Stomach smooth muscle (tissue), 2 donors: ENCODE results near the gene MMP20.

Source experiments
- H3K27ac ChIP-seq: one replicate; pipeline ENCODE4 v1.7.0; 2013; ENCODE audit warnings: mild to moderate bottlenecking, low read length, inconsistent platforms
- H3K27me3 ChIP-seq, 2 donors: one replicate each; pipeline ENCODE4 v1.7.0; 2013; ENCODE audit warnings: low read length in 2 of 2; ENCODE audit not compliant: insufficient read depth in 2 of 2, control insufficient read depth in 1 of 2
- H3K36me3 ChIP-seq, 2 donors: one replicate each; pipeline ENCODE4 v1.7.0; 2013; ENCODE audit warnings: low read length in 2 of 2; ENCODE audit not compliant: control insufficient read depth in 2 of 2, insufficient read depth in 2 of 2
- H3K4me1 ChIP-seq: one replicate; pipeline ENCODE4 v1.7.0; 2013; ENCODE audit warnings: low read length; ENCODE audit not compliant: control insufficient read depth, insufficient read depth
- H3K4me3 ChIP-seq, 2 donors: one replicate each; pipeline ENCODE4 v1.7.0; 2013; ENCODE audit warnings: low read length in 2 of 2
- H3K9ac ChIP-seq, 2 donors: one replicate each; pipeline ENCODE4 v1.7.0; 2013; ENCODE audit warnings: low read length in 2 of 2, mild to moderate bottlenecking in 1 of 2
- H3K9me3 ChIP-seq, 2 donors: one replicate each; pipeline ENCODE4 v1.7.0; 2013; ENCODE audit warnings: low read length in 2 of 2; ENCODE audit not compliant: control insufficient read depth in 2 of 2
- donor health status: healthy.
- donor health status: Pancreatic carcinoma.

The MMP20 gene

DNA sequence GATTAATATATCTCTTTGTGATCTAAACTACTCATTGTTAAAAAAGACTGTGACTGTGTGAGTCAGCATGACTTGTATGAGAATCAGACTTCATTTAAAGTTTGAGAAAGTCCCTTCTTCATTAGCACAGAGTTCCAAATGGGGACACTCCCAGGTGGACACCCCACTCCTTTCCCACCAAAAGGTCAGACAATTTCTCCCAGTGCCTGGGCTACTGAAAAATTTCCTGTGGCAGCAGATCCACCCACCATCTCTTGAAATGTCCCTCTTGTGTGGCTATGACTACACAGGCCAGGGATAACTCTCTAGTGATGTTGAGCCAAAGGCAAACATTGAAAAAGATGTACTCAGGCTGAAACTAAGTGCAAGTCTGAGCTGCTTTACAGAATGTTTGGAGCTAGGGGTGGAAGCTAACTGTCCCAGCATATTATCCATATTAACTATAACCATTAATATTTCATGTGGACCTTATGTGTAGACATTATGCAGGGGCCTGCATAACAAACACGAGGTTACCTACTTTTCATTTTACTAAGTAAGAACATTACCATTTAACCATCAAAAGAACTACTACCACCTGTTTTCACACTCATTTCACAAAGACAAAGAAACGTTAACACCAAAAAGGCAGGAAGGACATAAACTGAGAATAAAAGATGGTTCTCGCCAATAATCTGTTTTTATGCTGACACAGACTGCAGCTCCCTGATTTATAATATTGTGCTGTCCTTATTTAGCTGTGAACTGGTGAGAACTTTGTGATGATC, 44.8 kb downstream of the MMP20 start:
- H3K9me3 ChIP-seq: no peaks in the 10 kb centered on the region
- no peaks in the 10 kb centered on the region for H3K36me3 ChIP-seq
- H3K9ac ChIP-seq: no peak overlapping the region
- H3K4me3 ChIP-seq: no peak overlapping the region
- H3K27ac ChIP-seq: no peak overlapping the region
- no peaks in the 10 kb centered on the region for H3K27me3 ChIP-seq
- no peaks in the 10 kb centered on the region for H3K4me1 ChIP-seq

DNA sequence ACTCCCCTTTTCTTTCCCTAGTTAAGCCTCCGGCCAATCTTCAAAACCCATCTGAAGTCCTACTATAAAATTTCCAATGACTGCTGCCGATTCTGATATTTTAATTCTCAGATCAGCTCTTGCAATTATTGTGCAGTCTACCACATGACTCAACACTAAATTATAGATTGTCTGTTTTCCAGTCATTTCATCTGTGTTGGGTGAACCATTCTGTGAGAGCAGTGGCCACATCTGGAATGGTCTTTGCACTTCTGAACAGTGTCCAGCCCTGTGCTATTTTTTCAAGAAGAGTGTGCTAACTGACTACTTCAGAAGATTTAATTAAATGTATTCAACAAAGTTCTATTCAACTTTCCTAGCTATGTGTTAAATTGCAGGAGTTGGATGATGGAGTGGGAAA, 47.4 kb downstream of the MMP20 start:
- Histone ChIP-seq H3K4me3 (no peak overlapping the region), H3K9me3 (no peaks in the 10 kb centered on the region)

DNA sequence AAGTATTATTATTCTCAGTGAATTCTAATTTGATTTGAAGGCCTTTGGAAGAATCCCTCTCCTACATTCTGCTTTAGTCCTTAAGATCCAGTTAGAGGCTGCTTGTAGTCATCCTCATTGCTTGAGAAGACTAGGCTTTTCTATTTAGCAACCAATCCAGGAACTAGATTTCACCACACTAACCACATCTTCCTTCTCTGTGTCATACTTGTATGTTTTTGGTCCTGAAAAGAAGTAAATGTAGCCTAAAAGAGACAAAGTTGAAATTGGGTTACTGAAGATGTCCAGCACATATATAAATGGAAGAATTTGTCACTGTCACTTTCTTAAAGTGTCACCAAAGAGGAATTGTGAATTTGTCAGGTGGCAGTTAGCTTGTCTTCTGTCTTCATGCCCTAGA, 48.0 kb downstream of the MMP20 start:
- no peak overlapping the region for H3K27ac ChIP-seq
- no peaks in the 10 kb centered on the region for H3K36me3 ChIP-seq
- H3K4me3 ChIP-seq: no peak overlapping the region
- no peaks in the 10 kb centered on the region for H3K4me1 ChIP-seq
- no peaks in the 10 kb centered on the region for H3K27me3 ChIP-seq
- no peaks in the 10 kb centered on the region for H3K9me3 ChIP-seq
- H3K9ac ChIP-seq: no peak overlapping the region

More for the DNA sequence above, 47.4 kb downstream of the MMP20 start:
- Histone ChIP-seq H3K27ac (no peak overlapping the region), H3K9ac (no peak overlapping the region), H3K36me3 (no peaks in the 10 kb centered on the region), H3K27me3 (no peaks in the 10 kb centered on the region), H3K4me1 (no peaks in the 10 kb centered on the region)

DNA sequence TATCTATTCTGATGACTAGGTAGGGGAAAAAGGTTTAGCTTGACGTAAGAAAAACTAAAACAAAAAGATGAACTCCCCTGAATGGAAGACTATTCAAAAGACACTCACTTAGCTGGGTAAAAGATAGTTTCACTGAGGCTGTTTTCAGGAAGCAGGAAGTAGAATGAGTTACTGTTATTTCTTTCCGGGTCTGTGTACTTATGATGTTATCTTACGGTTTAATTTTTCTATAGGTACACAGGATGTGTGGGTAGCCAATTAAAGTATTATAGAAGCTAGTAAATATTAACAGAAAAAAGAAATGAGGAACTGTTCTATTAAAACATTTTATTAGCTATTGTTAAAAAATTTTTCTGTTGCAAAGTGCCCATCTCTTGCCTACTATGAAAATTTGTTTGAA, 48.8 kb downstream of the MMP20 start:
- H3K36me3 ChIP-seq: no peaks in the 10 kb centered on the region
- no peak overlapping the region for H3K9ac ChIP-seq
- H3K9me3 ChIP-seq: no peaks in the 10 kb centered on the region
- no peaks in the 10 kb centered on the region for H3K27me3 ChIP-seq
- H3K4me3 ChIP-seq: no peak overlapping the region
- H3K27ac ChIP-seq: no peak overlapping the region
- H3K4me1 ChIP-seq: no peaks in the 10 kb centered on the region

DNA sequence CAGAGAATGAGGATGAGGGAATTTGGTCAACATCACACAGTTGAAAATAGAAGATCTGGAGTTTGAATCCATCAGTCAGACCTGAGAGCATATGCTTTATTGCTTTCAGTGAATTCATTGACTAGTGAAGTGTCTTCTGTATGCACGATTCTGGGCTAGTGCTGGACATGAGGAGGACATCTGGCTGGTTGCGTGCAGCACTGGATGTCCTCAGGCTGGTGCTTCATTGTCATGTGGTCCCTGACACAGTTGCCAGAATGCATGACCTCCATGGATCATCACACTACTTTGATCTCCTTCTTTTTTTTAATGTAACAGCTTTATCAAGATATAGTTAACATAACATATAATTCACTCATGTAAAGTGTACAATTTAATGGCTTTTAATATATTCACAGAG, 50.1 kb downstream of the MMP20 start:
- H3K27ac ChIP-seq: no peak overlapping the region
- H3K36me3 ChIP-seq: no peaks in the 10 kb centered on the region
- H3K9me3 ChIP-seq: no peaks in the 10 kb centered on the region
- H3K27me3 ChIP-seq: no peaks in the 10 kb centered on the region
- no peak overlapping the region for H3K9ac ChIP-seq
- no peak overlapping the region for H3K4me3 ChIP-seq
- no peaks in the 10 kb centered on the region for H3K4me1 ChIP-seq

DNA sequence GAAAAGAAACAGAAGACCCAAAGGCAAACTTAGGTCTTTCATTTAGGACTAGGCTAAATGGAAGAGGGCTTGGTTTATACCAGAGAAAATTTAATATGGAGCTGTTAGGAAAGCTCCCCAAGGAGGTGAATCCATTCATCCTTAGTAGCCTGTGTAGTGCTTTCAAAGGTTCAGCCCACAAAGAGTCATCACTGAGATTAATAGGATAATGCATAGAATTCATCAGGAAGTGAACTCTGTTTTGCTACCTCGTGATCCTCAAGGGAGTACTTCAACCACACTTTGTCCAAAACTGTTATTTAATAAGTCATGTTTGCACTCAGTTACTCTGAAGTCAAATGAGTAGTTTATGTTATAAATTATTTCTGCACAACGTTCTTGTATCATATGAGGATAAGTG, 51.3 kb downstream of the MMP20 start:
- H3K27ac ChIP-seq: no peak overlapping the region
- H3K36me3 ChIP-seq: no peaks in the 10 kb centered on the region
- H3K4me3 ChIP-seq: no peak overlapping the region
- no peaks in the 10 kb centered on the region for H3K9me3 ChIP-seq
- no peaks in the 10 kb centered on the region for H3K27me3 ChIP-seq
- no peak overlapping the region for H3K9ac ChIP-seq
- H3K4me1 ChIP-seq: no peaks in the 10 kb centered on the region

DNA sequence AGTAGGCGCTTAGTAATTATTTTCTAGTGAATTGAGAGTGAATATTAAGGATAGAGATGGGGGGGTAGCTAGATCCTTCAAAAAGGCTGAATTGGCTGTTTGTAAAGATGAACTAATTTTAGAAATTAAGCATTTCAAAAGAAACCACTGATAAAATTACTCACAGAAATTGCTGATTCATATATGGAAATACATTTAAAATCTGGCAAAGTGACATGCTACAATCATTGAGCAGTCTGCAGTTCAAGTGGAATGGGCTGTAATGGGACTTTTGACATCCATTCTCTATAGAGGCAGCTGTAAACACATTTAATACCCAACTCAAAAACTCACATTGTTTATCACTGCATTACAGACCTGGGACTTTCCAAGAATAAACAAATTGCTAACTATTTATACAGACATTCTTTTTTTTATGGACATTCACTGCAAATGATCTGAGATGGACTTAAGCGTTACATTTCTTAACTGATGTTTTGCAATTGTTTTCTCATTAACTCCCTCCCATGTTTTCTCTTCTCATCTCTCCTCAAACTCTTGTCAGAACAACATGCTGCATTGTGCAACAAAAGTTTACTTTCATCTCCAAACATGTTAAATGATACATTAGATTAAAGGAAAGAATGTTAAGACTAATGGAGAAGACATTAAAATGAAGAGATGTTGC, 52.4 kb downstream of the MMP20 start:
- no peak overlapping the region for H3K4me3 ChIP-seq
- H3K36me3 ChIP-seq: no peaks in the 10 kb centered on the region
- H3K27ac ChIP-seq: no peak overlapping the region
- H3K27me3 ChIP-seq: no peaks in the 10 kb centered on the region
- no peaks in the 10 kb centered on the region for H3K4me1 ChIP-seq
- no peak overlapping the region for H3K9ac ChIP-seq
- no peaks in the 10 kb centered on the region for H3K9me3 ChIP-seq

DNA sequence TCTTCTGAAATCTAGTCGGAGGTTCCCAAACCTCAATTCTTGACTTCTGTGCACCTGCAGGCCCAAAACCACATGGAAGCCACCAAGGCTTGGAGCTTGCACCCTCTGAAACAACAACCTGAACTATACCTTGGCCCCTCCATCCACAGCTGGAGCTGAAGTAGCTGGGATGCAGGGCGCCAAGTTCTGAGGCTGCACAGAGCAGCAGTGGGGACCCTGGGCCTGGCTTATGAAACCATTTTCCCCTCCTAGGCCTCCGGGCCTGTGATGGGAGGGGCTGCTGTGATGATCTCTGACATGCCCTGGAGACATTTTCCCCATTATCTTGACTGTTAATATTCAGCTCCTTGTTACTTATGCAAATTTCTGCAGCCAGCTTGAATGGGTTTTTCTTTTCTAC, 56.3 kb downstream of the MMP20 start:
- no peak overlapping the region for H3K9ac ChIP-seq
- H3K36me3 ChIP-seq: no peaks in the 10 kb centered on the region
- no peaks in the 10 kb centered on the region for H3K4me1 ChIP-seq
- H3K27me3 ChIP-seq: no peaks in the 10 kb centered on the region
- H3K9me3 ChIP-seq: no peaks in the 10 kb centered on the region
- H3K27ac ChIP-seq: no peak overlapping the region
- H3K4me3 ChIP-seq: no peak overlapping the region

DNA sequence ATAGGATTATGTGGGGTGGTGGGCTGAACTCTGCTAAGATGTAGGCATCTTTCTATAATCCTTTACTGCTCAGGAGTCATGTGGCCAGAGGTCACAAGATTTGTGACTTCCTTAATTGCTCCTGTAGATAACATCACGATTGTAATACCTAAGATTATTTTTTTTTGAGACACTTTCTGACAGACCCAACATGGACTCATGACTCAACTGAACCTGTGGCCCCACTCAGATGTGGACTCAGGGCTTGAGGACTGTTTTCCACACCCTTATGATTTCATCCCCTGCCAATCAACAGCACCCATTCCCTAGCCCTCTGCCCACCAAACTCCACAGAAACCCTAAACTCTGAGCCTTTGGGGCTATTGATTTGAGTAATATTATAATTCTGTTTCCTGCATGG, 59.0 kb downstream of the MMP20 start:
- Histone ChIP-seq H3K27ac (no peak overlapping the region), H3K27me3 (no peaks in the 10 kb centered on the region), H3K9me3 (no peaks in the 10 kb centered on the region), H3K4me1 (no peaks in the 10 kb centered on the region), H3K4me3 (no peak overlapping the region), H3K9ac (no peak overlapping the region), H3K36me3 (no peaks in the 10 kb centered on the region)

DNA sequence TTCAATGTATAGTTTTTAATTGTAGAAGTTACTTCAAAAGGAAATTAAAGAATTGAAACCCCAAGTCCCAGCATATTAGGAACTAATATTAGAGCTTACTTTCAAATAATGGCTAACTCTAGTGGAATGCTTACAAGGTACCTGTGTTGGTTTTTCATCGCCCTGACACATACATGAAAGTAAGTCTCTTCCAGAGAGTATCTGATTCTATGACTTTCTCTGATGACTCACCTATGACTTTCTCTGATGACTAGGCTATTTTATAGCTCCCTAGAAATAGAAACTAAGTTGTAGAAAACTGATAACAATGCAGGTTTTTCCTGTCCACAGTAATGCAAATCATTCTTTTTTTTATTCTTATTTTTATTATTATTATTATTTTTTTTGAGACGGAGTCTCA, 61.0 kb downstream of the MMP20 start:
- no peaks in the 10 kb centered on the region for H3K36me3 ChIP-seq
- H3K9ac ChIP-seq: no peak overlapping the region
- H3K27ac ChIP-seq: no peak overlapping the region
- no peaks in the 10 kb centered on the region for H3K4me1 ChIP-seq
- H3K4me3 ChIP-seq: no peak overlapping the region
- no peaks in the 10 kb centered on the region for H3K27me3 ChIP-seq
- H3K9me3 ChIP-seq: no peaks in the 10 kb centered on the region

DNA sequence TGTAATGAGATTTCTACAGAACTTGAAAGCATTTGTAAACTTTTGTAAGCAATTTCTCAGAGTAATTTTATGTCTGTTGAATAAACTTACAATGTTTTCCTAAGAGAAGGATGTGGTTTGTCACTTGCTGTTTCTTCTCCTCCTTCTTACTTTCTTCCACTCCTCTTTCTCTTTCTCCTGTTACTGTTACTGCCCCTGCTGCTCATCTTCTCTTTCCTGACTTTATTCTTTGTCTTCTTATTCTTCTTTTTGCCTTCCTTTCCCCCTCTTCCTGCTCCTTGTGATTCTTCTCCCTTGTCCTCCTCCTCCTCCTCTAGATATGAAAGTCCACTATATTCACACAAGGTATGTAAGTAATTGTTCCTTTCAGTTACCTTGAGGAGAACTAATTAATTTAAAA, 63.5 kb downstream of the MMP20 start:
- H3K9ac ChIP-seq: no peak overlapping the region
- H3K9me3 ChIP-seq: no peaks in the 10 kb centered on the region
- H3K36me3 ChIP-seq: no peaks in the 10 kb centered on the region
- no peaks in the 10 kb centered on the region for H3K27me3 ChIP-seq
- no peak overlapping the region for H3K4me3 ChIP-seq
- no peaks in the 10 kb centered on the region for H3K4me1 ChIP-seq
- no peak overlapping the region for H3K27ac ChIP-seq
